ENCODE results near the gene FAM72B. TPM values are rescaled to one million over a fixed set of nuclear protein-coding genes. Genes with fewer than 3 reads are reported as not detected.
"Not testable (repeated sequence)": the region's sequence is repeated elsewhere in the genome, so short reads cannot be mapped to it uniquely, and the experiment has no call there.

The FAM72B gene
- total RNA-seq, 1 donor from 2014 or later = 10.3 TPM

GRCh38 chr1:121183867-121184266, 273 bp downstream of the FAM72B start:
- not testable (repeated sequence) for H3K27ac Mint-ChIP-seq (ENCODE audit: unreplicated experiment)

GRCh38 chr1:121178197-121178596, 5.9 kb downstream of the FAM72B start:
- H3K36me3 Mint-ChIP-seq (ENCODE audit: low read depth); H3K27me3 Mint-ChIP-seq (ENCODE audit: low read depth); H3K9me3 Mint-ChIP-seq; H3K4me1 Mint-ChIP-seq; H3K27ac Mint-ChIP-seq (ENCODE audit: unreplicated experiment); H3K4me3 Mint-ChIP-seq; DNase-seq (ENCODE audit: low read depth, low spot score): not testable (repeated sequence)

More at GRCh38 chr1:121183867-121184266, 273 bp downstream of the FAM72B start:
- H3K4me3 Mint-ChIP-seq; H3K27me3 Mint-ChIP-seq (ENCODE audit: low read depth); H3K9me3 Mint-ChIP-seq; H3K36me3 Mint-ChIP-seq (ENCODE audit: low read depth); H3K4me1 Mint-ChIP-seq: not testable (repeated sequence)
- DNase-seq (ENCODE audit: low read depth, low spot score) = peak; percentile 14

GRCh38 chr1:121176649-121177048, 7.5 kb downstream of the FAM72B start:
- not testable (repeated sequence) for H3K4me1 Mint-ChIP-seq; DNase-seq (ENCODE audit: low read depth, low spot score); H3K27me3 Mint-ChIP-seq (ENCODE audit: low read depth); H3K4me3 Mint-ChIP-seq; H3K36me3 Mint-ChIP-seq (ENCODE audit: low read depth); H3K27ac Mint-ChIP-seq (ENCODE audit: unreplicated experiment); H3K9me3 Mint-ChIP-seq

- not testable (repeated sequence) for DNase-seq (ENCODE audit: low read depth, low spot score); H3K36me3 Mint-ChIP-seq (ENCODE audit: low read depth)
Measured at GRCh38 chr1:121168152-121168668, 15.9 kb downstream of the FAM72B start.

GRCh38 chr1:121167225-121167738, 16.9 kb downstream of the FAM72B start:
- H3K9me3 Mint-ChIP-seq; H3K36me3 Mint-ChIP-seq (ENCODE audit: low read depth); H3K4me1 Mint-ChIP-seq; H3K27ac Mint-ChIP-seq (ENCODE audit: unreplicated experiment); H3K27me3 Mint-ChIP-seq (ENCODE audit: low read depth); H3K4me3 Mint-ChIP-seq; DNase-seq (ENCODE audit: low read depth, low spot score): not testable (repeated sequence)

More at GRCh38 chr1:121168152-121168668, 15.9 kb downstream of the FAM72B start:
- H3K9me3 Mint-ChIP-seq; H3K4me1 Mint-ChIP-seq; H3K27me3 Mint-ChIP-seq (ENCODE audit: low read depth); H3K4me3 Mint-ChIP-seq; H3K27ac Mint-ChIP-seq (ENCODE audit: unreplicated experiment): not testable (repeated sequence)

GRCh38 chr1:121165296-121165695, 18.8 kb downstream of the FAM72B start:
- not testable (repeated sequence) for H3K27ac Mint-ChIP-seq (ENCODE audit: unreplicated experiment); H3K27me3 Mint-ChIP-seq (ENCODE audit: low read depth); H3K4me3 Mint-ChIP-seq; H3K36me3 Mint-ChIP-seq (ENCODE audit: low read depth); H3K9me3 Mint-ChIP-seq; DNase-seq (ENCODE audit: low read depth, low spot score); H3K4me1 Mint-ChIP-seq

- DNase-seq (ENCODE audit: low read depth, low spot score); H3K27ac Mint-ChIP-seq (ENCODE audit: unreplicated experiment); H3K36me3 Mint-ChIP-seq (ENCODE audit: low read depth); H3K27me3 Mint-ChIP-seq (ENCODE audit: low read depth); H3K4me1 Mint-ChIP-seq; H3K4me3 Mint-ChIP-seq; H3K9me3 Mint-ChIP-seq: not testable (repeated sequence)
Measured at GRCh38 chr1:121163850-121164757, 20.0 kb downstream of the FAM72B start.

- DNase-seq (ENCODE audit: low read depth, low spot score); H3K27me3 Mint-ChIP-seq (ENCODE audit: low read depth); H3K27ac Mint-ChIP-seq (ENCODE audit: unreplicated experiment); H3K4me3 Mint-ChIP-seq; H3K4me1 Mint-ChIP-seq; H3K9me3 Mint-ChIP-seq; H3K36me3 Mint-ChIP-seq (ENCODE audit: low read depth): not testable (repeated sequence)
Measured at GRCh38 chr1:121161199-121161901, 22.8 kb downstream of the FAM72B start.

- H3K27ac Mint-ChIP-seq (ENCODE audit: unreplicated experiment); H3K36me3 Mint-ChIP-seq (ENCODE audit: low read depth); H3K9me3 Mint-ChIP-seq; H3K4me3 Mint-ChIP-seq; DNase-seq (ENCODE audit: low read depth, low spot score); H3K4me1 Mint-ChIP-seq; H3K27me3 Mint-ChIP-seq (ENCODE audit: low read depth): not testable (repeated sequence)
Measured at GRCh38 chr1:121160118-121160517, 24.0 kb downstream of the FAM72B start.

GRCh38 chr1:121157609-121158008, 26.5 kb downstream of the FAM72B start:
- not testable (repeated sequence) for H3K4me1 Mint-ChIP-seq; H3K27ac Mint-ChIP-seq (ENCODE audit: unreplicated experiment); H3K9me3 Mint-ChIP-seq; H3K4me3 Mint-ChIP-seq; DNase-seq (ENCODE audit: low read depth, low spot score); H3K36me3 Mint-ChIP-seq (ENCODE audit: low read depth); H3K27me3 Mint-ChIP-seq (ENCODE audit: low read depth)

GRCh38 chr1:121156958-121157603, 27.1 kb downstream of the FAM72B start:
- DNase-seq (ENCODE audit: low read depth, low spot score); H3K4me3 Mint-ChIP-seq; H3K27ac Mint-ChIP-seq (ENCODE audit: unreplicated experiment); H3K4me1 Mint-ChIP-seq; H3K27me3 Mint-ChIP-seq (ENCODE audit: low read depth); H3K36me3 Mint-ChIP-seq (ENCODE audit: low read depth); H3K9me3 Mint-ChIP-seq: not testable (repeated sequence)

All from neural crest cell (in vitro differentiated cells).